ENCODE data around the gene USP32.
"Not testable (repeated sequence)": the region's sequence is repeated elsewhere in the genome, so short reads cannot be mapped to it uniquely, and the experiment has no call there.

USP32 gene

GRCh38 chr17:60318830-60319229, 73.1 kb downstream of the USP32 start:
- no peak for DNase-seq (ENCODE audit: low read depth)
- H3K4me3 ChIP-seq (ENCODE audit: low read length): no peak overlapping the region
- no peak for TF ChIP-seq CTCF (IDR thresholded peaks at IDR 0.05; ENCODE audit: insufficient read depth, low read depth, low read length, missing control alignments)

- TF ChIP-seq CTCF (IDR thresholded peaks at IDR 0.05; ENCODE audit: insufficient read depth, low read depth, low read length, missing control alignments): no peak
- no peak overlapping the region for H3K4me3 ChIP-seq (ENCODE audit: low read length)
- DNase-seq (ENCODE audit: low read depth): no peak
Measured at GRCh38 chr17:60318326-60318725, 73.6 kb downstream of the USP32 start.

- no peak for TF ChIP-seq CTCF (IDR thresholded peaks at IDR 0.05; ENCODE audit: insufficient read depth, low read depth, low read length, missing control alignments)
- DNase-seq (ENCODE audit: low read depth): no peak
- H3K4me3 ChIP-seq (ENCODE audit: low read length): no peak overlapping the region
Measured at GRCh38 chr17:60315650-60316049, 76.3 kb downstream of the USP32 start.

- H3K4me3 ChIP-seq (ENCODE audit: low read length); DNase-seq (ENCODE audit: low read depth): not testable (repeated sequence)
Measured at GRCh38 chr17:60314900-60315299, 77.0 kb downstream of the USP32 start.

GRCh38 chr17:60314423-60314822, 77.5 kb downstream of the USP32 start:
- TF ChIP-seq CTCF (IDR thresholded peaks at IDR 0.05; ENCODE audit: insufficient read depth, low read depth, low read length, missing control alignments): no peak
- no peak overlapping the region for H3K4me3 ChIP-seq (ENCODE audit: low read length)
- DNase-seq (ENCODE audit: low read depth): no peak

GRCh38 chr17:60311936-60312335, 80.0 kb downstream of the USP32 start:
- no peak for TF ChIP-seq CTCF (IDR thresholded peaks at IDR 0.05; ENCODE audit: insufficient read depth, low read depth, low read length, missing control alignments)
- H3K4me3 ChIP-seq (ENCODE audit: low read length): no peak overlapping the region
- DNase-seq (ENCODE audit: low read depth): no peak

- no peak for DNase-seq (ENCODE audit: low read depth)
- TF ChIP-seq CTCF (IDR thresholded peaks at IDR 0.05; ENCODE audit: insufficient read depth, low read depth, low read length, missing control alignments): no peak
- no peak overlapping the region for H3K4me3 ChIP-seq (ENCODE audit: low read length)
Measured at GRCh38 chr17:60311186-60311585, 80.7 kb downstream of the USP32 start.

GRCh38 chr17:60305141-60305540, 86.8 kb downstream of the USP32 start:
- no peak overlapping the region for H3K4me3 ChIP-seq (ENCODE audit: low read length)
- no peak for DNase-seq (ENCODE audit: low read depth)
- TF ChIP-seq CTCF (IDR thresholded peaks at IDR 0.05; ENCODE audit: insufficient read depth, low read depth, low read length, missing control alignments): no peak
